ENCODE data around the gene DUSP1.
A peak's percentile ranks its signal among the peaks of the same experiment; 100 is the strongest.

Gene DUSP1, protein sequence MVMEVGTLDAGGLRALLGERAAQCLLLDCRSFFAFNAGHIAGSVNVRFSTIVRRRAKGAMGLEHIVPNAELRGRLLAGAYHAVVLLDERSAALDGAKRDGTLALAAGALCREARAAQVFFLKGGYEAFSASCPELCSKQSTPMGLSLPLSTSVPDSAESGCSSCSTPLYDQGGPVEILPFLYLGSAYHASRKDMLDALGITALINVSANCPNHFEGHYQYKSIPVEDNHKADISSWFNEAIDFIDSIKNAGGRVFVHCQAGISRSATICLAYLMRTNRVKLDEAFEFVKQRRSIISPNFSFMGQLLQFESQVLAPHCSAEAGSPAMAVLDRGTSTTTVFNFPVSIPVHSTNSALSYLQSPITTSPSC

DNA sequence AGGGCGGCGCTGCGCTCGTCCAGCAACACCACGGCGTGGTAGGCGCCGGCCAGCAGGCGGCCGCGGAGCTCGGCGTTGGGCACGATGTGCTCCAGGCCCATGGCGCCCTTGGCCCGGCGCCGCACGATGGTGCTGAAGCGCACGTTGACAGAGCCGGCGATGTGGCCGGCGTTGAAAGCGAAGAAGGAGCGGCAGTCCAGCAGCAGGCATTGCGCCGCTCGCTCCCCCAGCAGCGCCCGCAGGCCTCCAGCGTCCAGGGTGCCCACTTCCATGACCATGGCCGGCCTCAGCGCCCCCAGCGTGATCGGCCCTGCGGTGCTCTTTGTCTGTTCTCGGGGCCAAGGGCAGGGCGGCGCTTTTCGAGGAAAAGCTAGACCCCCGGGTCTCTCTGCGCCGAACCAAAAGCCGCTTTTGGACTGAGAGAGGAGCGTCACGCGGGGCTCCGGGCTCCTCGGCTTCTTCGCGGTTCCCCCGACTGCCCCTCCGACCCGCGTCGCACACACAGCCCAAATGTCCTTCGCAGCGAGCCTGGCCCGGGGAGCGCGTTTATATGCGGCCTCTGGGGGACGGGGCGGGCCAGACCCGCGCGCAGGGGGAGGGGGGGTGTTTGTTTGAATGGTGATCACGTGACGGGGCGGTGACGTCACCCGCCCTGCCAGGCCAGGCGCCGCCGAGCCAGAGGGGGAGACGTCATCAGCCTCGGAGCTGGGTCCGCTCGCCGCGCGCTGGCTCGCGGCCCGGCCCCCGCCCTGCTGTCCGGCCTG is at the start of gene DUSP1:
DUSP1 (minus strand) TSS at position 521 of the 764 bp plus-strand sequence; CDS start at position 278, 243 bp downstream.
- Histone ChIP-seq H4K20me1 (ENCODE audit: low read depth, low read length) (no peaks in the 10 kb centered on the region), H3K36me3 (ENCODE audit: low read length) (no peaks in the 10 kb centered on the region), H2AFZ (ENCODE audit: low read depth, low read length, severe bottlenecking) (peak within 1 kb of the TSS; percentile 93), H3K79me2 (ENCODE audit: insufficient read depth, low read length) (no peaks in the 10 kb centered on the region), H3K9ac (ENCODE audit: low read length) (peak within 1 kb of the TSS; percentile 61), H3K27me3 (ENCODE audit: low read length) (no peaks in the 10 kb centered on the region), H3K4me3 (ENCODE audit: insufficient read depth, low read length, poor library complexity, severe bottlenecking) (peak within 1 kb of the TSS; percentile 56), H3K4me2 (ENCODE audit: low read depth, low read length, poor library complexity, severe bottlenecking) (peak within 1 kb of the TSS; percentile 76), H3F3A (ENCODE audit: insufficient read depth) (peaks cover 2% of the 10 kb centered on the region), H3K27ac (ENCODE audit: low read depth, low read length) (peak within 1 kb of the TSS; percentile 26; the same call in 1 of the 2 replicates), H3K9me3 (ENCODE audit: insufficient read depth, low read length) (no peaks in the 10 kb centered on the region), H3K9me2 (replicated peaks; ENCODE audit: insufficient read depth, low read length) (no peaks in the 10 kb centered on the region)
- TF ChIP-seq EZH2phosphoT487 (conservative IDR thresholded peaks at IDR 0.05; ENCODE audit: low read length) = no peak
- TF ChIP-seq, protein P1, sequence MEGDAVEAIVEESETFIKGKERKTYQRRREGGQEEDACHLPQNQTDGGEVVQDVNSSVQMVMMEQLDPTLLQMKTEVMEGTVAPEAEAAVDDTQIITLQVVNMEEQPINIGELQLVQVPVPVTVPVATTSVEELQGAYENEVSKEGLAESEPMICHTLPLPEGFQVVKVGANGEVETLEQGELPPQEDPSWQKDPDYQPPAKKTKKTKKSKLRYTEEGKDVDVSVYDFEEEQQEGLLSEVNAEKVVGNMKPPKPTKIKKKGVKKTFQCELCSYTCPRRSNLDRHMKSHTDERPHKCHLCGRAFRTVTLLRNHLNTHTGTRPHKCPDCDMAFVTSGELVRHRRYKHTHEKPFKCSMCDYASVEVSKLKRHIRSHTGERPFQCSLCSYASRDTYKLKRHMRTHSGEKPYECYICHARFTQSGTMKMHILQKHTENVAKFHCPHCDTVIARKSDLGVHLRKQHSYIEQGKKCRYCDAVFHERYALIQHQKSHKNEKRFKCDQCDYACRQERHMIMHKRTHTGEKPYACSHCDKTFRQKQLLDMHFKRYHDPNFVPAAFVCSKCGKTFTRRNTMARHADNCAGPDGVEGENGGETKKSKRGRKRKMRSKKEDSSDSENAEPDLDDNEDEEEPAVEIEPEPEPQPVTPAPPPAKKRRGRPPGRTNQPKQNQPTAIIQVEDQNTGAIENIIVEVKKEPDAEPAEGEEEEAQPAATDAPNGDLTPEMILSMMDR (IDR thresholded peaks at IDR 0.05; ENCODE audit: insufficient read depth, low read length, poor library complexity, severe bottlenecking) = peak; percentile 15

DNA sequence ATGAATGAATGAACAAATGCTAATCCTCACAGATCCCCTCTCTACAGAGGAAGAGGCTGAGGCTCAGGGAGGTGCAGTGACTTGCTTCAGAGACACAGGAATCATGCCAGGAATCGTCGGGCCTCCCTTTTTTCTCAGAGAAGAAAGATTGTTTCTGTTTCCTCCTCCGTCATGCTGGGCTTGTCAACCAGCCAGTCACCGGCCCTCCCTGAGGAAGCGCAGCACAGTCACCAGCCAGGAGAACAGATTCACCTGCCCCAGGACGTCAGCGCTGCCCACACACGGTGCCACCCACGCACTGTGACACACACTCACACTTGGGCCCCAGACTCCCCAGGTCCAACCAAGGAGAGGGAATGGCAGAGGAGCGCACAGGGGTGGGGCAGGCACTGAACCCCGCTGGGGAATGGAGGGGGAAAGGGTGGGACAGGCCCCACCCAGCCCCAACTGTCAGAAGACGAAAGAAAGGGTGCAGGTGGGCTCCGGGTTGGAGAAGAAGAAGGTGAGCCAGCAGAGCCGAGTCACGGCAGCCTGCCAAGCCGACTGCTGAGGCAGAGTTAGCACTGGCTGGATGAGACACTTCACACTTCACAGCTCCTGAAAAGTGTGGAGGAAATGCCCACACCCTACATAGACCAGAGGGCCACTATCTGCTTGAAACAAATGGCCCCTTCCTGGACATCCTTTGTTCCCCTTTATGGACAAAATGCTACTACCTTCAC is 49.2 kb upstream of the DUSP1 start:
- H3K9ac ChIP-seq (ENCODE audit: low read length) = no peak overlapping the region
- no peaks in the 10 kb centered on the region for H3K79me2 ChIP-seq (ENCODE audit: insufficient read depth, low read length)
- no peaks in the 10 kb centered on the region for H3F3A ChIP-seq (ENCODE audit: insufficient read depth)
- no peak for TF ChIP-seq EZH2phosphoT487 (conservative IDR thresholded peaks at IDR 0.05; ENCODE audit: low read length)
- TF ChIP-seq, protein P1 (IDR thresholded peaks at IDR 0.05; ENCODE audit: insufficient read depth, low read length, poor library complexity, severe bottlenecking) = no peak
- H3K4me3 ChIP-seq (ENCODE audit: insufficient read depth, low read length, poor library complexity, severe bottlenecking) = no peak overlapping the region
- no peak overlapping the region for H3K27ac ChIP-seq (ENCODE audit: low read depth, low read length)
- H4K20me1 ChIP-seq (ENCODE audit: low read depth, low read length) = no peaks in the 10 kb centered on the region
- H2AFZ ChIP-seq (ENCODE audit: low read depth, low read length, severe bottlenecking) = no peak overlapping the region
- peaks cover 2% of the 10 kb centered on the region; the same call in 1 of the 2 replicates for H3K9me3 ChIP-seq (ENCODE audit: insufficient read depth, low read length)
- H3K9me2 ChIP-seq (replicated peaks; ENCODE audit: insufficient read depth, low read length) = no peaks in the 10 kb centered on the region
- no peaks in the 10 kb centered on the region for H3K36me3 ChIP-seq (ENCODE audit: low read length)
- no peaks in the 10 kb centered on the region for H3K27me3 ChIP-seq (ENCODE audit: low read length)
- no peak overlapping the region for H3K4me2 ChIP-seq (ENCODE audit: low read depth, low read length, poor library complexity, severe bottlenecking)

DNA sequence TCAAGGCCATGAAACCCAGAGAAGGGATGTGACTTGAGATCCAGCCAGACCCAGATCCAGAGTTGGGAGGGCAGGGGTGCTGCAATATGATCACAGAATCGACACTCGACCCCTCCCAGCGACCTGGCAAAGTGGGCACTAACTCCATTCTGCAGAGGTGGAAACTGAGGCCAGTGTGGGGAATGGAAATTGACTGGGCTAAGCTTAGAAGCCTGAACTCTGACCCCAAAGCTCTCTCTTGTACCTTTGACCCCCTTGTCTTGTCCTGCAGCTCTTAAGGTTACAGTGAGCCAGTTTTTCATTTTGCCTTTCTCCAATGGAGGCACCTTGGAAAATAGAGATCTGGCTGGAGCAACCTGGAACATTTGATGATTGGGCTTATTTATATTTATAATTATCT is 48.6 kb upstream of the DUSP1 start:
- Histone ChIP-seq H3K9me2 (replicated peaks; ENCODE audit: insufficient read depth, low read length) (no peaks in the 10 kb centered on the region), H4K20me1 (ENCODE audit: low read depth, low read length) (no peaks in the 10 kb centered on the region), H3K27ac (ENCODE audit: low read depth, low read length) (no peak overlapping the region), H3K36me3 (ENCODE audit: low read length) (no peaks in the 10 kb centered on the region), H3K9ac (ENCODE audit: low read length) (no peak overlapping the region), H3F3A (ENCODE audit: insufficient read depth) (no peaks in the 10 kb centered on the region), H3K4me3 (ENCODE audit: insufficient read depth, low read length, poor library complexity, severe bottlenecking) (no peak overlapping the region), H2AFZ (ENCODE audit: low read depth, low read length, severe bottlenecking) (no peak overlapping the region), H3K4me2 (ENCODE audit: low read depth, low read length, poor library complexity, severe bottlenecking) (no peak overlapping the region), H3K79me2 (ENCODE audit: insufficient read depth, low read length) (no peaks in the 10 kb centered on the region), H3K9me3 (ENCODE audit: insufficient read depth, low read length) (no peaks in the 10 kb centered on the region), H3K27me3 (ENCODE audit: low read length) (no peaks in the 10 kb centered on the region)
- TF ChIP-seq, protein P1 (IDR thresholded peaks at IDR 0.05; ENCODE audit: insufficient read depth, low read length, poor library complexity, severe bottlenecking) = no peak
- TF ChIP-seq EZH2phosphoT487 (conservative IDR thresholded peaks at IDR 0.05; ENCODE audit: low read length) = no peak

Measured in SU-DHL-6 (cell line).